Keratinocyte (primary cell): ENCODE measurements around the gene DTNB.

Experiments
- EZH2 ChIP-seq: IDR thresholded peaks from one replicate; pipeline ENCODE4 v1.6.1; 2012; ENCODE audit warnings: inconsistent platforms, mild to moderate bottlenecking, low read length, moderate library complexity
- TF ChIP-seq, protein P1 (sequence below), 3 experiments: IDR thresholded peaks in 1 of 3; conservative IDR thresholded peaks in 1 of 3; optimal IDR thresholded peaks in 1 of 3; 2 replicates in 2 of 3; 3 replicates in 1 of 3; pipeline versions ENCODE3 to v1.5.1; 2011; ENCODE audit warnings: low read length in 3 of 3, mild to moderate bottlenecking in 3 of 3, moderate library complexity in 2 of 3, control low read depth in 1 of 3, inconsistent platforms in 1 of 3; ENCODE audit not compliant: insufficient read depth in 2 of 3; ENCODE audit errors: extremely low read depth in 1 of 3

DNA sequence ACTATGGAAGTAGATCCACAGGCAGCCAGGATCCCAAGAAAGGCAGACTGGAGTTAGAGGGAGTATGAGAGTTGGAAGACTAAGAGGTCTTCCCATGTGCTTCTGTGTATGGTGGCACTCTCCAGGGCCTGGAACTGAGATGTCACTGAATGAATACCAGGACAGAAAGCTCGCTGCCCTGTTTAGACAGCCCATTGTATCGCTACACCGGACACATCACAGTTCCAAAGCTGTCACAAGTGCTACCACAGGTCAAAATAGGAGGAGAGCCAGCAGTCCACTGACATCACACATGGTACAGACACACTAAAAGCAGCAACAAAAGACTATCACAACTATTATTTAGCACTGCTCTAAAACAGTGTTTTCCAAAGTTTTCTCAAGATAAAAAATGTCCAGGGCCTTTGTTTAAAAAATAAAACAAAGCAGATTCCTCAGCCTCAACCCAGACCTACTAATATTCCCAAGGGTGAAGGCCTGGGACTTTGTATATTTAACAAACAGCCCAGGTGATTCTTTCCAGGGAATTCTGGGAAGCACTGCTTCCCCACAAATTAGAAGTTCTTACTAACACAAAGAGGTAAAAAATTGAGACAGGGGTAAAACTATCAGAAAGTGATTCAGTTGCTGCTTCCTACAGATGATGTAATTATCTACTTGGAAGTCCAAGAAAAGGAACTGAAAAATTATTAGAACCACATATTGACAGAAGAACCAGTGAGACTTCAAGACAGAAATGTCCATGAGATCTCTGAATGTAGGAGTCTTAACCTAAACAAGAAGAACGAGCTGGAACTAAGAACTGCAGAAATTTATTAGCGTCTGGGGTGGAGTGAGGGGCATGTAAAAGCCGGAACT, 116.0 kb downstream of the DTNB start:
- TF ChIP-seq, protein P1, sequence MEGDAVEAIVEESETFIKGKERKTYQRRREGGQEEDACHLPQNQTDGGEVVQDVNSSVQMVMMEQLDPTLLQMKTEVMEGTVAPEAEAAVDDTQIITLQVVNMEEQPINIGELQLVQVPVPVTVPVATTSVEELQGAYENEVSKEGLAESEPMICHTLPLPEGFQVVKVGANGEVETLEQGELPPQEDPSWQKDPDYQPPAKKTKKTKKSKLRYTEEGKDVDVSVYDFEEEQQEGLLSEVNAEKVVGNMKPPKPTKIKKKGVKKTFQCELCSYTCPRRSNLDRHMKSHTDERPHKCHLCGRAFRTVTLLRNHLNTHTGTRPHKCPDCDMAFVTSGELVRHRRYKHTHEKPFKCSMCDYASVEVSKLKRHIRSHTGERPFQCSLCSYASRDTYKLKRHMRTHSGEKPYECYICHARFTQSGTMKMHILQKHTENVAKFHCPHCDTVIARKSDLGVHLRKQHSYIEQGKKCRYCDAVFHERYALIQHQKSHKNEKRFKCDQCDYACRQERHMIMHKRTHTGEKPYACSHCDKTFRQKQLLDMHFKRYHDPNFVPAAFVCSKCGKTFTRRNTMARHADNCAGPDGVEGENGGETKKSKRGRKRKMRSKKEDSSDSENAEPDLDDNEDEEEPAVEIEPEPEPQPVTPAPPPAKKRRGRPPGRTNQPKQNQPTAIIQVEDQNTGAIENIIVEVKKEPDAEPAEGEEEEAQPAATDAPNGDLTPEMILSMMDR (optimal IDR thresholded peaks at IDR 0.05 in 1 of 3, IDR thresholded peaks at IDR 0.05 in 1 of 3, conservative IDR thresholded peaks at IDR 0.05 in 1 of 3; ENCODE audit: extremely low read depth in 1 of 3, insufficient read depth in 2 of 3, low read length in 3 of 3) = no peak
- no peak for TF ChIP-seq EZH2
